HEK293T (cell line): Measurements from ENCODE around the gene SEL1L.

Source experiments
- BHLHE40 ChIP-seq: fragments of 450-650 bp; IDR thresholded peaks from 2 replicates; pipeline ENCODE4 v1.6.1; 2016; ENCODE audit warnings: mild to moderate bottlenecking, moderate library complexity, borderline replicate concordance
- CTBP1 ChIP-seq: fragments of 450-650 bp; IDR thresholded peaks from 2 replicates; pipeline ENCODE4 v1.6.1; 2016; ENCODE audit warnings: borderline replicate concordance
- FOXA1 ChIP-seq: fragments of 450-650 bp; IDR thresholded peaks from 2 replicates; pipeline ENCODE4 v1.6.1; 2016; ENCODE audit warnings: mild to moderate bottlenecking
- FOXK2 ChIP-seq: fragments of 450-650 bp; IDR thresholded peaks from 2 replicates; pipeline ENCODE4 v1.6.1; 2016; ENCODE audit warnings: mild to moderate bottlenecking
- LEF1 ChIP-seq: fragments of 450-650 bp; IDR thresholded peaks from 2 replicates; pipeline ENCODE4 v1.6.1; 2017; ENCODE audit warnings: mild to moderate bottlenecking, borderline replicate concordance
- NFRKB ChIP-seq: fragments of 450-650 bp; IDR thresholded peaks from 2 replicates; pipeline ENCODE4 v1.6.1; 2016; ENCODE audit warnings: mild to moderate bottlenecking, moderate library complexity
- SP1 ChIP-seq: fragments of 450-650 bp; IDR thresholded peaks from 2 replicates; pipeline ENCODE4 v1.6.1; 2017
- SUZ12 ChIP-seq: fragments of 450-650 bp; IDR thresholded peaks from 2 replicates; pipeline ENCODE4 v1.6.1; 2016; ENCODE audit warnings: mild to moderate bottlenecking
- TARDBP ChIP-seq: fragments of 450-650 bp; IDR thresholded peaks from 2 replicates; pipeline ENCODE4 v1.6.1; 2016
- ZNF384 ChIP-seq: fragments of 450-650 bp; IDR thresholded peaks from 2 replicates; pipeline ENCODE4 v1.6.1; 2016

DNA sequence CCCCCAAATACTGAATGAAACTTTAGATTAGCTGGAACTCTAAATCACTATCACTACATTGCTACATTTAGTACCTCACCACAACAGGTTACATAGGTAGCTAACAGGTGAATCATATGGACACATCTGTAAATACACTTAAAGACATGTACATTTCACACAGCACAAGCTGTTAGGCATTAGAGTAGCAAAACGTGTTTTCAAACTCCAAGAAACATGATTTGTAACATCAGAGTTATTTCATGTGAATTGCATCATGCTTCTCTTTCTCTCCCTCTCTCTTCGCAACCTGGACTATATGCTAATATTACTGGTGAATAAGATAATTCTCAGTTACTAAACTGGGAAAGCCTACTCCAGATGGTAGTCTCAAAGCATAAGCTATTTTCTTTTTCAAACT, 4.3 kb downstream of the SEL1L start:
- TF ChIP-seq TARDBP (no peak), SP1 (no peak), SUZ12 (no peak), BHLHE40 (no peak), NFRKB (no peak), LEF1 (no peak), FOXA1 (no peak), FOXK2 (no peak), CTBP1 (no peak), ZNF384 (no peak)
